Stomach (tissue), 9 donors: ENCODE data around the gene PHF21A. TPM values are rescaled to one million over a fixed set of nuclear protein-coding genes. Genes with fewer than 3 reads are reported as not detected.

Source experiments
- DNase-seq, 2 donors: peaks; one replicate each; pipeline versions ENCODE4 v3.0.0 to v3.0.0-alpha.2; 2013 to 2019
- H3K27ac ChIP-seq, 5 donors: fragments of 200-600 bp in 4 of 5; sonication (generic) in 4 of 5; one replicate each; pipeline ENCODE4 v1.5.1; 2013 to 2019; ENCODE audit warnings: mild to moderate bottlenecking in 1 of 5, moderate library complexity in 1 of 5
- H3K27me3 ChIP-seq, 3 donors: fragments of 200-600 bp; sonication (generic); one replicate each; pipeline ENCODE4 v1.5.1; 2017 to 2019; ENCODE audit warnings: mixed run types in 1 of 3
- H3K36me3 ChIP-seq, 4 donors: fragments of 200-600 bp; sonication (generic); 1 replicate in 3 of 4; 2 replicates in 1 of 4; pipeline ENCODE4 v1.5.1; 2016 to 2019
- H3K4me1 ChIP-seq, 4 donors: fragments of 200-600 bp; sonication (generic); one replicate each; pipeline ENCODE4 v1.5.1; 2016 to 2019
- H3K4me3 ChIP-seq, 4 donors: fragments of 200-600 bp; sonication (generic) in 3 of 4; one replicate each; pipeline ENCODE4 v1.5.1; 2016 to 2019; ENCODE audit warnings: mild to moderate bottlenecking in 1 of 4
- H3K9me3 ChIP-seq, 4 donors: fragments of 200-600 bp; sonication (generic); one replicate each; pipeline ENCODE4 v1.5.1; 2016 to 2019
- CTCF ChIP-seq, 7 experiments: fragments of 450-650 bp in 4 of 7; fragments of 200-600 bp in 3 of 7; sonication (generic) in 3 of 7; IDR thresholded peaks; one replicate each; pipeline ENCODE4 v1.5.1; 2016 to 2019; ENCODE audit warnings: antibody characterized with exemption in 7 of 7, control low read depth in 2 of 7, mild to moderate bottlenecking in 1 of 7
- EP300 ChIP-seq: sonication (generic); formaldehyde crosslinking; IDR thresholded peaks from one replicate; pipeline ENCODE4 v1.6.1; 2017; ENCODE audit warnings: antibody characterized with exemption
- POLR2A ChIP-seq, 4 donors: fragments of 450-650 bp; IDR thresholded peaks; one replicate each; pipeline ENCODE4 v1.6.1; 2016; ENCODE audit warnings: antibody characterized with exemption in 4 of 4, control low read depth in 2 of 4, mild to moderate bottlenecking in 1 of 4, moderate library complexity in 1 of 4
- POLR2AphosphoS5 ChIP-seq, 3 donors: sonication (generic); formaldehyde crosslinking; IDR thresholded peaks; one replicate each; pipeline ENCODE4 v1.6.1; 2016; ENCODE audit warnings: antibody characterized with exemption in 3 of 3
- WGBS, 5 donors: extraction: QIAGEN DNeasy Blood & Tissue Kit in 3 of 5; methylation state at CpG; one replicate each; pipeline versions ENCODE4 v1.1.5 to v1.1.7; 2013 to 2018; 5-methylcytosine and 5-hydroxymethylcytosine counted together
- intact Hi-C: fragments of 100-400 bp; cut with DNase I; formaldehyde crosslinking; loops from one replicate; pipeline ENCODE4 v1.15.1; 2023; ENCODE audit warnings: low total_unique reads
- polyA plus RNA-seq, 3 donors: library from polyadenylated mRNA; stranded (reverse); fragments of 200-250 nt; gene quantifications; one replicate each; pipeline ENCODE4 v1.2.3, GENCODE V29; 2013
- total RNA-seq, 5 donors: library from RNA; depleted of rRNA; stranded (reverse); fragments of >200 nt; gene quantifications; one replicate each; pipeline versions ENCODE4 v1.1.0 to v1.2.3, GENCODE V29; 2014 to 2016
- donor health status: healthy with polysubstance abuse.
- donor health status: Bipolar disorder and iron deficiency.
- donor health status: healthy.

PHF21A gene
- total and polyA plus RNA-seq, 8 donors: 6.1 to 67.0 (median 18.6) TPM

DNA sequence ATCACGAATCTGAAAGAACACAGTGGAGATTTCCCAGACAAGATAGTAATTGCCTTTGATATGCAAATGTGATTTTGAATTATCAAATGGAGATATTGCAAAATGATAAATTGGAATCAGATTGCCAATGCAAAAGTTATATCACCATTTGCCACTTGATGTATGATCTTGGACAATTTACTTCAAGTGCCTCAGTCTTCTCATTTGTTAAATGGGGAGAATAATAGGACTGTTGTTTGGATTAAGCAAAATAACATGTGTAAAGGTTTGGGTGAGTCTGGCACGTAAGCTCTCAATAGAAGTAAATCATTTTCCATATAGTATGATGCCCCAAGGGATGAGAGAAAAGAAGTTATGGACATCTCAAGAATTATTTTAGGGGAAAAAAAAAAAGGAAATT, 7.9 kb upstream of the PHF21A start:
- no peak overlapping the region for H3K4me3 ChIP-seq
- intact Hi-C loops: no loop called here
- DNase-seq: no peak
- no peaks in the 10 kb centered on the region for H3K9me3 ChIP-seq
- H3K27me3 ChIP-seq: no peaks in the 10 kb centered on the region
- no peak overlapping the region for H3K27ac ChIP-seq
- TF ChIP-seq CTCF (IDR thresholded peaks at IDR 0.05): no peak
- no peak for TF ChIP-seq POLR2A (IDR thresholded peaks at IDR 0.05)
- no peak for TF ChIP-seq POLR2AphosphoS5 (IDR thresholded peaks at IDR 0.05)
- TF ChIP-seq EP300: no peak
- peaks cover 0 to 11% (median 4%) of the 10 kb centered on the region in 4 donors for H3K4me1 ChIP-seq
- WGBS, 5 donors: 67 to 94% (median 90%) methylated on average over 2 of the region's 2 CpGs
- H3K36me3 ChIP-seq: no peaks in the 10 kb centered on the region

DNA sequence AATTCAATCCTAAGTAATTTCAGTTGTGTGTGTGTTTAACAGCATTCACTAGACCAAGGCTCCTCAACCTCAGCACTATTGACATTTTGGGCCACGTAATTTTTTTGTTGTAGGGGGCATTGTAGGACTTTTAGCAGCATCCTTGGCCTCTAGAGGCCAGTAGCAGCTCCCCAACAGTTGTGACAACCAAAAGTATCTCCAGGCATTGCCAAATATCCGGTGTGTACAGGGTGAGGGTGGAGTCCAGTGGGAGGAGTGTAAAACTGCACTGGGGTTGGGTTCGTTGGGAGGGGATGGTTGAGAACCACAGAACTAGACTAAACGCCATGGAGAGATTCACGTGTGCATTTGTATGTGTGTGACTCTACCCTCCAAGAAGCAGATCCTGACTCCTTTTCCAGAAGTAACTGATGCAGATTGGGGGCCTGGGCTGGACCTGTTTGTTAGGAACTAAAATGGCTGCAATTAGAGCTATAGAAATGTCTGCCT, 5.9 kb upstream of the PHF21A start:
- Histone ChIP-seq H3K9me3 (no peaks in the 10 kb centered on the region), H3K4me3 (no peak overlapping the region), H3K36me3 (no peaks in the 10 kb centered on the region), H3K4me1 (peaks cover 0 to 18% (median 7%) of the 10 kb centered on the region in 4 donors), H3K27ac (no peak overlapping the region), H3K27me3 (no peaks in the 10 kb centered on the region)
- WGBS, 5 donors: 18 to 31% (median 23%) methylated on average over 5 of the region's 5 CpGs
- no peak for TF ChIP-seq POLR2A (IDR thresholded peaks at IDR 0.05)
- TF ChIP-seq EP300: no peak
- no peak for TF ChIP-seq POLR2AphosphoS5 (IDR thresholded peaks at IDR 0.05)
- TF ChIP-seq CTCF (IDR thresholded peaks at IDR 0.05): no peak
- DNase-seq: peak in 1 of 2 donors; percentile 51
- intact Hi-C loops: no loop called here

GRCh38 chr11:46125284-46125683, 4.0 kb upstream of the PHF21A start:
- no peaks in the 10 kb centered on the region for H3K27me3 ChIP-seq
- H3K4me3 ChIP-seq: no peak overlapping the region
- peaks cover 0 to 19% (median 7%) of the 10 kb centered on the region in 4 donors for H3K4me1 ChIP-seq
- 95 to 100% (median 97%) methylated on average over 3 of the region's 3 CpGs for WGBS, 5 donors
- no peak for TF ChIP-seq POLR2A (IDR thresholded peaks at IDR 0.05)
- no peak for TF ChIP-seq CTCF (IDR thresholded peaks at IDR 0.05)
- no peak for TF ChIP-seq EP300
- DNase-seq: no peak
- no peaks in the 10 kb centered on the region for H3K9me3 ChIP-seq
- H3K36me3 ChIP-seq: no peaks in the 10 kb centered on the region
- intact Hi-C loops: no loop called here
- H3K27ac ChIP-seq: no peak overlapping the region

DNA sequence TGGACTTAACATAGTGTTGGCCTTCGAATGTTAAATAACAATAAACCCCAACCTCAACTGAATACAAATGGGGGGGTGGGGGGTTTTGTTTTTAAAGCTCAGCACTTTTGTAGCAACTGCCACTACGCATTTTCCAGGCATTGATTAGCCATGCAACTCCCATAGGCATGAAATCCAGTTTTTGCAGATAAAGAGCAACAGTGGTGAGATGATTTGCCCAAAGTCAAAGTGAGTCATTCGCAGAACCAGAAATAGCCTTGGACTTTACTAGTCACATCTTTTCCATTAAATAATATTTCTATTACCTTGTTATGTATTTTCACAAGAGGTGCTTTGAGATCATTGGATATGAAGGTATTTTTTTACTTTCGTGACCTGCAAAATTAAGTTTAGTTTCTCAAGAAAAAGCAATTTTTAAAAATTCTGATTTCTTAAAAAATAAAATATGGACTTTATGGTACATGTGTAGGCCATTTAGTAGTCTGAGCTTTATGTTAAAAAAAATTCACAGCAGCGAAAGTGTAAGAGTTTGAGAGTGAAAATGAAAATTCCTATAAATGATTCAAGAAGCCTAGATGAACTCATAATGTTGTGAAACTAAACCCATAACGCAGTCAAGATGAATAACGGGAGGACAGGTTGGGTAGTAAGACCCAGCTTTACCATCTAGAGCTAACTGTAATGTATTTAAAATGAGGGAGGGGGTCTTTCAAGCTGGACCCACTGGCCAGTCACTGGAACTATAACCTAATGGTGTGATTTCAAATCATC, 1.9 kb upstream of the PHF21A start:
- no peaks in the 10 kb centered on the region for H3K9me3 ChIP-seq
- H3K4me3 ChIP-seq: peak overlapping the region in 2 of 4 donors; percentile 88 to 90
- no peak for TF ChIP-seq POLR2A (IDR thresholded peaks at IDR 0.05)
- TF ChIP-seq EP300: no peak
- TF ChIP-seq CTCF (IDR thresholded peaks at IDR 0.05): no peak
- no peak for TF ChIP-seq POLR2AphosphoS5 (IDR thresholded peaks at IDR 0.05)
- intact Hi-C loops: no loop called here
- H3K27ac ChIP-seq: peak overlapping the region in 3 of 5 donors; percentile 91 to 93 (median 93)
- H3K27me3 ChIP-seq: no peaks in the 10 kb centered on the region
- 60 to 69% (median 64%) methylated on average over 7 of the region's 7 CpGs for WGBS, 5 donors
- H3K36me3 ChIP-seq: no peaks in the 10 kb centered on the region
- peak in 1 of 2 donors; percentile 26 for DNase-seq
- peaks cover 0 to 31% (median 14%) of the 10 kb centered on the region in 4 donors for H3K4me1 ChIP-seq
